Uterus (tissue), 2 donors: ENCODE results near the gene SLK.

Experiments
- POLR2A ChIP-seq, 2 donors: fragments of 450-650 bp; IDR thresholded peaks; one replicate each; pipeline ENCODE4 v1.6.1; 2016; ENCODE audit warnings: antibody characterized with exemption in 2 of 2, mild to moderate bottlenecking in 1 of 2, moderate library complexity in 1 of 2
- TF ChIP-seq, protein P1 (sequence below), 4 experiments: fragments of 200-600 bp in 2 of 4; fragments of 450-650 bp in 2 of 4; sonication (generic) in 2 of 4; IDR thresholded peaks; one replicate each; pipeline ENCODE4 v1.5.1; 2016 to 2019; ENCODE audit warnings: antibody characterized with exemption in 4 of 4, mild to moderate bottlenecking in 2 of 4, moderate library complexity in 1 of 4

DNA sequence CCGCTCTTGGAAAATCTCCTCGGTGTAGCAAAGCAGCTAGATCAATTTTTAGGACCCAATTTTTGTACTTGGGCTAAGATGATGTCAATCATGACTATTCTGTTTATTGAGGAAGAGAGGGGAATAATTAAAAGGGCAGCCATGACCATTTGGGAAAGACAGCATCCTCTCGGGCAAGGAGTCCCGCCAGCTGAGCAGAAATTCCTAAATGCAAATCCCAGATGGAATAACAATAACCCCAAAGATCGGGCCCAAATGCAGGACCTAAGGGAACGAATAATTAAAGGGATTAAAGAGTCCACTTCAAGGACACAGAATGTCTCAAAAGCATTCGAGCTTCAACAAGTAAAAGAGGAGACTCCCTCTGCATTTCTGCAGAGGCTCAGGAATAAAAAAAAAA, 100.0 kb downstream of the SLK start:
- TF ChIP-seq, protein P1, sequence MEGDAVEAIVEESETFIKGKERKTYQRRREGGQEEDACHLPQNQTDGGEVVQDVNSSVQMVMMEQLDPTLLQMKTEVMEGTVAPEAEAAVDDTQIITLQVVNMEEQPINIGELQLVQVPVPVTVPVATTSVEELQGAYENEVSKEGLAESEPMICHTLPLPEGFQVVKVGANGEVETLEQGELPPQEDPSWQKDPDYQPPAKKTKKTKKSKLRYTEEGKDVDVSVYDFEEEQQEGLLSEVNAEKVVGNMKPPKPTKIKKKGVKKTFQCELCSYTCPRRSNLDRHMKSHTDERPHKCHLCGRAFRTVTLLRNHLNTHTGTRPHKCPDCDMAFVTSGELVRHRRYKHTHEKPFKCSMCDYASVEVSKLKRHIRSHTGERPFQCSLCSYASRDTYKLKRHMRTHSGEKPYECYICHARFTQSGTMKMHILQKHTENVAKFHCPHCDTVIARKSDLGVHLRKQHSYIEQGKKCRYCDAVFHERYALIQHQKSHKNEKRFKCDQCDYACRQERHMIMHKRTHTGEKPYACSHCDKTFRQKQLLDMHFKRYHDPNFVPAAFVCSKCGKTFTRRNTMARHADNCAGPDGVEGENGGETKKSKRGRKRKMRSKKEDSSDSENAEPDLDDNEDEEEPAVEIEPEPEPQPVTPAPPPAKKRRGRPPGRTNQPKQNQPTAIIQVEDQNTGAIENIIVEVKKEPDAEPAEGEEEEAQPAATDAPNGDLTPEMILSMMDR (IDR thresholded peaks at IDR 0.05), result no peak
- TF ChIP-seq POLR2A (IDR thresholded peaks at IDR 0.05), result no peak
